HL-60 (cell line): ENCODE results near the gene LPCAT1.

ENCODE experiments used
- DNase-seq, 2 experiments: peaks; one replicate each; pipeline ENCODE4 v3.0.0-alpha.2; 2010 to 2020; ENCODE audit warnings: low read depth in 1 of 2, low spot score in 1 of 2
- H3K27ac ChIP-seq: fragments of 250-450 bp; sonication (Bioruptor Pico); replicated peaks from 2 replicates; pipeline ENCODE4 v1.5.1; 2020; ENCODE audit warnings: mild to moderate bottlenecking, moderate library complexity
- H3K27me3 ChIP-seq: fragments of 250-450 bp; sonication (Bioruptor Pico); 2 replicates; pipeline ENCODE4 v1.5.1; 2021; ENCODE audit warnings: mild to moderate bottlenecking, moderate library complexity; ENCODE audit not compliant: insufficient read depth, poor library complexity, severe bottlenecking
- H3K4me3 ChIP-seq: replicated peaks from 2 replicates; pipeline ENCODE4 v1.5.1; 2011; ENCODE audit warnings: mild to moderate bottlenecking, control low read depth, low read length; ENCODE audit not compliant: insufficient read depth
- CTCF ChIP-seq: IDR thresholded peaks from one replicate; pipeline ENCODE4 v1.5.1; 2011; ENCODE audit warnings: low read length, control low read depth, inconsistent platforms; ENCODE audit not compliant: insufficient read depth
- GABPA ChIP-seq: IDR thresholded peaks from 2 replicates; pipeline ENCODE4 v1.6.1; 2012; ENCODE audit warnings: low read depth
- POLR2AphosphoS5 ChIP-seq: IDR thresholded peaks from 2 replicates; pipeline ENCODE4 v1.6.1; 2012; ENCODE audit warnings: low read depth
- SPI1 ChIP-seq: IDR thresholded peaks from 2 replicates; pipeline ENCODE4 v1.6.1; 2012; ENCODE audit warnings: low read depth, mild to moderate bottlenecking, borderline replicate concordance
- TF ChIP-seq, protein P1 (sequence below): IDR thresholded peaks from 2 replicates; pipeline ENCODE4 v1.6.1; 2012; ENCODE audit warnings: low read depth; ENCODE audit not compliant: insufficient replicate concordance

Gene LPCAT1

DNA sequence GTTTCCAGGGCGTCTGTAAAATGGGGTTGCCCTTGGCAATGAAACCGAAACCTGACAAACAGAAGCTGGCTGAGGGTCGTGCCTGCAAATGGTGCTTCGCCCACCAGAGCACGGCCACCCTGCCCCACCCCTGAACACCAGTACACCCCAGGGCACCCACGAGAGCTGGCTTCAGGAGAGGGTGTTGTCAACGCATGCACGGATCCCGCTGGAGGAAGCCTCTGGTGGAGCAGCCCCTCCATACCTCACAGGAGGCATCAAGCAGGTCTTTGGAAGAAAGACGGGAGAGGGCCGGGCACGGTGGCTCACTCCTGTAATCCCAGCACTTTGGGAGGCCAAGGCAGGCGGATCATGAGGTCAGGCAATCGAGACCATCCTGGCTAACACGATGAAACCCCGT lies 87.1 kb downstream of the LPCAT1 start:
- no peak overlapping the region for H3K27ac ChIP-seq
- TF ChIP-seq CTCF (no peak), POLR2AphosphoS5 (no peak), GABPA (no peak)
- H3K4me3 ChIP-seq = no peak overlapping the region
- no peak for DNase-seq
- no peaks in the 10 kb centered on the region for H3K27me3 ChIP-seq

DNA sequence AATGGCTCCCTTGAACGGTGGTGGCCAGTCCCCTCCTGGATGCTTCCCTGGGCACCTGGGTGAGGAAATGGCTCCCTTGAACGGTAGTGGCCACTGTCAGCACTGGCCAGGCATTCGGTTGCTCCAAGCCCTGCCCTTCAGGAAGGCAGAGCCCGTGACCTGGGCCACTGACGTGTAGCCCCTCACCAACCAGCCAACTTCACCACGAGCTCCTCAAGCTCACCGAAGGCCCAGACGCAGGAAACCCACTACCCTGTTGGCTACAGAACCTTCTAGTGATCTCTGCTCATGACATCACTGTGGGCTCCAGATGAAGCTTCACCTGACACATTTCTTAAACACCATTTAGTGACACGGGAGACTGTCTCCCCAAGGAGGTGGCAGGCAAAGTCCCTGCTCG lies 87.7 kb downstream of the LPCAT1 start:
- no peaks in the 10 kb centered on the region for H3K27me3 ChIP-seq
- no peak overlapping the region for H3K4me3 ChIP-seq
- H3K27ac ChIP-seq = no peak overlapping the region
- TF ChIP-seq POLR2AphosphoS5 = no peak
- no peak for DNase-seq

DNA sequence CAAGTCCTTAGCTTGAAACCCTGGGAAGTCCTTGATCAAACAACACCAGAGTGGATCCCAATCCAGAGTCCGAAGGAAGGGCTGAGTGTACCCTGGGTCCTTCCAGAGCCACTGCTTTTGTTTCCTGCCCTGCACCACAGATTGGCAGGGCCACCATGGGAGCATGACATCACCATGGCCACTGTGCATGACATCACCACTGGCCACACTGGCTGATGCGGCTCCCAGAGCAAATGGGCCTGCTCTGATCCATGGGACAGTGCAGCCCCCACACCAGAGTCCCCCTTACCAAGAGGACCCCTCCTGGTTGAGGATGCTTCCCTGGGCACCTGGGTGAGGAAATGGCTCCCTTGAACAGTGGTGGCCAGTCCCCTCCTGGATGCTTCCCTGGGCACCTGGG lies 88.4 kb downstream of the LPCAT1 start:
- TF ChIP-seq, protein P1, sequence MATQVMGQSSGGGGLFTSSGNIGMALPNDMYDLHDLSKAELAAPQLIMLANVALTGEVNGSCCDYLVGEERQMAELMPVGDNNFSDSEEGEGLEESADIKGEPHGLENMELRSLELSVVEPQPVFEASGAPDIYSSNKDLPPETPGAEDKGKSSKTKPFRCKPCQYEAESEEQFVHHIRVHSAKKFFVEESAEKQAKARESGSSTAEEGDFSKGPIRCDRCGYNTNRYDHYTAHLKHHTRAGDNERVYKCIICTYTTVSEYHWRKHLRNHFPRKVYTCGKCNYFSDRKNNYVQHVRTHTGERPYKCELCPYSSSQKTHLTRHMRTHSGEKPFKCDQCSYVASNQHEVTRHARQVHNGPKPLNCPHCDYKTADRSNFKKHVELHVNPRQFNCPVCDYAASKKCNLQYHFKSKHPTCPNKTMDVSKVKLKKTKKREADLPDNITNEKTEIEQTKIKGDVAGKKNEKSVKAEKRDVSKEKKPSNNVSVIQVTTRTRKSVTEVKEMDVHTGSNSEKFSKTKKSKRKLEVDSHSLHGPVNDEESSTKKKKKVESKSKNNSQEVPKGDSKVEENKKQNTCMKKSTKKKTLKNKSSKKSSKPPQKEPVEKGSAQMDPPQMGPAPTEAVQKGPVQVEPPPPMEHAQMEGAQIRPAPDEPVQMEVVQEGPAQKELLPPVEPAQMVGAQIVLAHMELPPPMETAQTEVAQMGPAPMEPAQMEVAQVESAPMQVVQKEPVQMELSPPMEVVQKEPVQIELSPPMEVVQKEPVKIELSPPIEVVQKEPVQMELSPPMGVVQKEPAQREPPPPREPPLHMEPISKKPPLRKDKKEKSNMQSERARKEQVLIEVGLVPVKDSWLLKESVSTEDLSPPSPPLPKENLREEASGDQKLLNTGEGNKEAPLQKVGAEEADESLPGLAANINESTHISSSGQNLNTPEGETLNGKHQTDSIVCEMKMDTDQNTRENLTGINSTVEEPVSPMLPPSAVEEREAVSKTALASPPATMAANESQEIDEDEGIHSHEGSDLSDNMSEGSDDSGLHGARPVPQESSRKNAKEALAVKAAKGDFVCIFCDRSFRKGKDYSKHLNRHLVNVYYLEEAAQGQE = no peak
- no peak for TF ChIP-seq POLR2AphosphoS5
- no peak for TF ChIP-seq SPI1
- TF ChIP-seq CTCF = no peak
- TF ChIP-seq GABPA = no peak
- no peak overlapping the region for H3K27ac ChIP-seq
- H3K27me3 ChIP-seq = no peaks in the 10 kb centered on the region
- no peak for DNase-seq
- H3K4me3 ChIP-seq = no peak overlapping the region

- DNase-seq = no peak
- TF ChIP-seq, protein P1 = no peak
- Histone ChIP-seq H3K4me3 (no peak overlapping the region), H3K27me3 (no peaks in the 10 kb centered on the region), H3K27ac (no peak overlapping the region)
These were observed 91.5 kb downstream of the LPCAT1 start for GRCh38 chr5:1432296-1432695.

GRCh38 chr5:1431896-1432295 lies 91.9 kb downstream of the LPCAT1 start:
- no peak overlapping the region for H3K4me3 ChIP-seq

More at GRCh38 chr5:1431896-1432295, 91.9 kb downstream of the LPCAT1 start:
- Histone ChIP-seq H3K27me3 (no peaks in the 10 kb centered on the region), H3K27ac (no peak overlapping the region)
- DNase-seq = no peak
- TF ChIP-seq SPI1 = no peak
- TF ChIP-seq, protein P1 = no peak
- no peak for TF ChIP-seq CTCF
- TF ChIP-seq POLR2AphosphoS5 = no peak
- TF ChIP-seq GABPA = no peak
